ENCODE measurements around the gene SP6. TPM values are rescaled to one million over a fixed set of nuclear protein-coding genes. Genes with fewer than 3 reads are reported as not detected.

Gene SP6
- total and polyA plus RNA-seq, 2 of the 8 experiments (the other 6 are each of a cell fraction or from before 2014, with no cell fraction given), result 1.2 to 1.5 TPM

- no peak for TF ChIP-seq RNF2 (IDR thresholded peaks at IDR 0.05; ENCODE audit: borderline replicate concordance, low read depth, low read length, missing control alignments, poor library complexity, severe bottlenecking)
- no peak for TF ChIP-seq TCF12 (IDR thresholded peaks at IDR 0.05; ENCODE audit: low read depth, low read length)
- no peak for TF ChIP-seq SP1 (IDR thresholded peaks at IDR 0.05; ENCODE audit: low read depth, low read length)
- TF ChIP-seq TAF7 (optimal IDR thresholded peaks at IDR 0.05; ENCODE audit: borderline replicate concordance, low read depth, low read length), result no peak
- TF ChIP-seq ZNF274 (IDR thresholded peaks at IDR 0.05; ENCODE audit: borderline replicate concordance, extremely low read depth, low read length), result no peak
- TF ChIP-seq CHD7 (IDR thresholded peaks at IDR 0.05; ENCODE audit: insufficient replicate concordance, low read length), result no peak
- TF ChIP-seq KDM5A (IDR thresholded peaks at IDR 0.05; ENCODE audit: low read length), result no peak
- TF ChIP-seq PHF8 (conservative IDR thresholded peaks at IDR 0.05; ENCODE audit: low read depth, low read length), result no peak
- TF ChIP-seq, protein P1, sequence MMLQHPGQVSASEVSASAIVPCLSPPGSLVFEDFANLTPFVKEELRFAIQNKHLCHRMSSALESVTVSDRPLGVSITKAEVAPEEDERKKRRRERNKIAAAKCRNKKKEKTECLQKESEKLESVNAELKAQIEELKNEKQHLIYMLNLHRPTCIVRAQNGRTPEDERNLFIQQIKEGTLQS (IDR thresholded peaks at IDR 0.05; ENCODE audit: insufficient read depth, low read depth, low read length), result no peak
Measured at GRCh38 chr17:47873200-47874090, 22.5 kb upstream of the SP6 start (continued).

Data from H1 (cell line).